GM18505 (cell line): ENCODE measurements around the gene FAM210A.
"Not testable (repeated sequence)": the region's sequence is repeated elsewhere in the genome, so short reads cannot be mapped to it uniquely, and the experiment has no call there.

ENCODE experiments used
- ATAC-seq: cut with Tn5 transposase; IDR thresholded peaks from one replicate; pipeline ENCODE4 v1.9.1; 2021; ENCODE audit not compliant: unreplicated experiment
- POLR2A ChIP-seq: IDR thresholded peaks from 4 replicates; pipeline ENCODE4 v1.6.1; 2011; ENCODE audit warnings: borderline replicate concordance; ENCODE audit not compliant: insufficient read depth, insufficient read length; ENCODE audit errors: extremely low read depth

The FAM210A gene

DNA sequence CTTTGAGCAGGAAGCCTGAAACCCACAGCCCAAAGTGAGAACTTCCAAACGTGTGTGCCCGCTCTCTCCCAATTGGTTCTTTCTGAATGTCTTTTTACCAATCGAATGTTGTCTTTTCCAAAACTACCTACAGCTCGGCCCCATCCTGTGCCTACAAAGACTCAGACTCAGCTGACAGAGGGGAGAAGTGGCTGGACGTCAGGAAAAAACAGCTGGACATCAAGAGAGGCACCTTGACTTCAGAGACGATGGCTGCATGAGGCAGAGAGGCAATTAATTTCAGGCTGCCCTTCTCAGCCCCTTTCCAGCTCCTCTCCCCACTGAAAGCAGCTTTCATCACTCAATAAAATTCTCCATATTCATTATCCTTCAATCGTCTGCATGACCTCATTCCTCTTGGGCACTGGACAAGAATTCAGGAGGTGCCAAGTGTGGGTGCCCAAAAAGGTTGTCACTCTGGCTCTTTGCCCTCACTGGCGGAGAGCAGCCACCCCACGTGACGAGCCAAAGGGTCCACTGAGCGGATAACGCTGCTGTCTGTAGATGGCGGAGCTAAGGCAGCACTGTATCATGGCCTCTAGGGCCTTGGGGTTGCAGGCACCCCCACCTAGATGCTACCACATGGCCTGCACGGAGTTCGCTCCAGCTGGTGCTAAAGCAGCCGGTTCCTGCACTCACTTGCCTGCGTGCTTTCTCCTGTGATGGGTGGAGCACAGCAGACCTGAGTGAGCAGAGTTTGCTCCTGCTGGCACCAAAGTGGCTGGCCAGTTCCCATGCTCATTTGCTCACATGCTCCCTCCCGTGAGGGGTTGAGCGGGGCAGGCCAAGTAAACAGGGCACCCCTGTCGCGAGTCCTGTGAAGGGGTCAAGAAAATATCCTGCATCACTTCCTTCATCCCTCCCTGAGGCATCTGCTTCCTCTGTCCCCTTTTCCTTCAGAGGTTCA is 37.9 kb downstream of the FAM210A start:
- no peak for ATAC-seq
- TF ChIP-seq POLR2A, result no peak

DNA sequence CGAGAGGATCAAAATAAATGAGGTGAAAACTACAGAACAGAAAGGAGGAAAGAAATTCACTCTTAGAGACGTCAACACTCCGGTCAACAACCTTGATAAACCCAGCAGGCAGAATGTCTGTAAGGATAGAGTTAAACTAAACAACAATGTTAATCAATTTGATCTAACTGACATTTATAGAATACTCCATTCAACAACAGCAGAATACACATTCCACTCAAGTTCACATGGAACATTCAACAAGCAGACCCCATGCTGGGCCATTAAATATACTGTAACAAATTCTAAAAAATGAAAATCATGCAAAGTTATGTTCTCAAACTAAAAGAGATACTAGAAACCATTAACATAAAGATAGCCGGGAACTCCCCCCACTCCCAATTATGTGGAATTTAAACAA is 41.8 kb downstream of the FAM210A start:
- no peak for TF ChIP-seq POLR2A
- ATAC-seq, result no peak

DNA sequence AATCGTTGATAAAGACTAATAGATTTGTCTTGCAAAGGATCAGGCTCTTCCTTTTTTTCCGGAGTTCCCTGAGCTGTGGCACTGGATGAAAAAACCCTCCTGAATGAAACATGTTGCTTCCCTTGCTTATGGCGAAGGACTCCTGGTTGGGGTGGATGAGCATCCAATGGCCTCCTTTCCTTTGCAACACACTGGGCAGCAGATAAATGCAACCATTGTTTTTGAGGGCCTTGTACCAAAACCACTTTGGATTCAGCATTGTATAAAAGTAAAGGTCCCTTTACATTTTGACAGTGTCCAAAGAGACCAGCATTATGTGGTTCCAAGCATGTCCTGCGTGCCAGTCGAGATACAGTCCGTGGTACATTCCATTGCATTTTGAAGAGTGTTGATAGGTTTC is 44.7 kb downstream of the FAM210A start:
- TF ChIP-seq POLR2A, result no peak
- no peak for ATAC-seq

DNA sequence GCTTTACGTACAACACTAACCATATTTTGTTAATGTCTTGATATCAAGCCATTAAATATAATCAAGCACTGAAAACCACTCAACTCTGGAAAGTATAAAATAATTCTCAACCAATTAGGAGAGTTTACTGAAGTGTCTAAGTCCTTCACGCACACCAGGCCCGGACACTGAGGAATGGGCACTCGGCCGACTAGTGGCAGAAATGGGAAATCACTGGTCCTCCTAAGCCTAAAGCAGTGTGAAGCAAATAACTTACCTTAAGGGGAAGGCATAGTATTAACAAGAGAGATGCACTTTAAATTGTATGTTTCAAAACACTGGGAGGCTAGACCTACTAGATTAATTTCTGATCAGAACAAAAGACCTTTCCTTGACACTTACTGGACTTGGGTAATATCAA is 45.7 kb downstream of the FAM210A start:
- TF ChIP-seq POLR2A, result no peak
- ATAC-seq, result no peak

DNA sequence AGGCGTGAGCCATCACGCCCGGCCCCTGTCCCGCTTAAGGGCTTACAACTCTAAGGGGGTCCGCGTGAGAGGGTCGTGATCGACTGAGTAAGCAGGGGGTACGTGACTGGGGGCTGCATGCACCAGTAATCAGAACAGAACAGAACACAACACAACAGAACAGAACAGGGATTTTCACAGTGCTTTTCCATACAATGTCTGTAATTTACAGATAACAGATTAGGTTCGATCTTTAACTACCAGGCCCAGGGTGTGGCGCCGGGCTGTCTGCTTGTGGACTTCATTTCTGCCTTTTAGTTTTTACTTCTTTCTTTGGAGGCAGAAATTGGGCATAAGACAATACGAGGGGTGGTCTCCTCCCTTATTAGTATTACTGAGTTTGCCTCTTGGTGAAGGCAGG is 49.0 kb downstream of the FAM210A start:
- ATAC-seq, result not testable (repeated sequence)

DNA sequence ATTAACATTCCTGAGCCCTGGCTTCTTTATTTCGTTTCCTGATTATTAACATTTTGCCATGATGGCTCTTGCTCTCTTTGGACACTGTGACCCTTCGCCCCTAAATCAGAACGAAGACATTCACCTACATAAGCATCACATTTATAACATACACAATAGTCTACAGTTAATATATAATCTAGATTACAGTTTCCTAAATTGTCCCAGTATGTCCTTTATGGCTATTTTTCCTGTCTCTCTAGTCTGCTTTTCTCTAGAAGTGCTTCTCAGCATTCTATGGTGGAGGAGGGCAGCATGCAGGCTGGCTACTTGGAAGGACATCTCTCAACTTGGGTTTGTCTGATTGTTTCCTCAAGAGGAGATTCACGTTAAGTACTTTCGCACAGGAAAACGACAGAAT is 49.9 kb downstream of the FAM210A start:
- no peak for ATAC-seq
- TF ChIP-seq POLR2A, result no peak

DNA sequence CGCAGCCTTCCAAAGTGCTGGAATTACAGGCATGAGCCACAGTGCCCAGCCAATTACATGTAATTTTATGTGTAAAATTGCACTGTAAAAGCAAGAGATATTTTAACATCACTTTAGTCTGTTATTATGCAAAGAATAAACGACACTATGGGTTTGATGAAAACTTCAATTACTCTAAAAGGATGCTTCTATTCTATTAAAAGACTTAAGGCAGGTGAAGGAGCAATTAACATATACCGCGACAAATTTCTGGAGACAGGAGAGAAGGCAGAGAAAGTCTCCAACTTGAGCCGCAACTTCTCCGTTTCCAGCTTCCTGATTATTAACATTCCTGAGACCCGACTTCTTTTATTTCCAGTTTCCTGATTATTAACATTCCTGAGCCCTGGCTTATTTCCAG is 53.7 kb downstream of the FAM210A start:
- ATAC-seq, result no peak
- no peak for TF ChIP-seq POLR2A

DNA sequence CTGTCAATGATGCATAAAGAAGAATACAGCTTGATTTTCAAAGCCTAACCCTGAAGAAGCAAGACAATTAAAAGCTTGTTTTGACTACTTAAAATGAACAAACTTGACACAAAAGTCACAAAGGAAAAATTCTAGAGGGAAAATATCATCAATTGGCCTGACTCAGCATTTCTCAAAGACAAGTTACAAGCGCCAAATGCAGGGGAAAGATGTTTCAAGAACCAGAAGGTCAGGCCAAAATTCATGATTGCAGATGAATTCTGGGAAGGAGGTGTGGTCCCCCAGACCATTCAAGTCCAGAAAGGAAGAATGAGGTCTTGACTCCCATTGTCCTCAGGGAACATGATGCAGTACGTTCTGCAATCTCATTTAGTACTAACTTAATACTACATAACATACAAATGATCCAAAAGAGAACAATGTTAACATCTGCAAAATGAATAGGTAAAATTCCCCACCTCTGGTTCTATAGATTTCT is 64.5 kb downstream of the FAM210A start:
- no peak for TF ChIP-seq POLR2A
- no peak for ATAC-seq

DNA sequence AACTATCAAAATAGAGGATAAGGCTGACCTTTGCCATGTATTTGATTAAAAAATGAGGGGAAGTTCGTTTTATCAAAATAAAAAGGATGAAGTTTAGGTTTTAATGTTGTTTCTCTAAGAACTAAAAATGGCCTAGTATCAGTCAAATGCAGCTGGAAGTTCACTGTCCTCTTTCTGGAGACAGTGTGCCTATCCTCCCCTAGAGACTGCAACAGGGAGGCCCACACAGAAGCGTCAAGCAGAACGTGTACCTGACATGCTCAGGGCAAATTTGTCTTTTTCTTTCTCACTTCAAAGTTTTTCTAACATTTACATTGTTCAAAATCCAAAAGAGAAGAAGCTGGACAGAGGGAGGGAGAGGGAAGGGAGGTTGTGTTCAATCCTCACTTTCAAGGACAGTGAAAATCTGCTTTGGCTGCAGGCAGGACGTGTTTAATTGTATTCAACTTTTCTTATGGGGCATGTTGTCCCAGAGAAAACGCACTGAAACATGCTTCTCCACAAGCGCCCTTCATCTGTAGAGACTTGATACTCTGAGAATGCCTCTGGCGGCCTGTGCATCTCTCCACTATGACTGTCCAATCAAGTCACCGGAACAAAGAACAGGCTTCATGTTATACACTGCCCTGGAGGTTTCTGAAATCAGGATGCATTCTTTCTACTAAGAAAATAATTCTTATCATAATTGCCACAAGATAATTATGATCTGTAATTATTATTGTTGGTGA is 65.1 kb downstream of the FAM210A start:
- no peak for ATAC-seq

DNA sequence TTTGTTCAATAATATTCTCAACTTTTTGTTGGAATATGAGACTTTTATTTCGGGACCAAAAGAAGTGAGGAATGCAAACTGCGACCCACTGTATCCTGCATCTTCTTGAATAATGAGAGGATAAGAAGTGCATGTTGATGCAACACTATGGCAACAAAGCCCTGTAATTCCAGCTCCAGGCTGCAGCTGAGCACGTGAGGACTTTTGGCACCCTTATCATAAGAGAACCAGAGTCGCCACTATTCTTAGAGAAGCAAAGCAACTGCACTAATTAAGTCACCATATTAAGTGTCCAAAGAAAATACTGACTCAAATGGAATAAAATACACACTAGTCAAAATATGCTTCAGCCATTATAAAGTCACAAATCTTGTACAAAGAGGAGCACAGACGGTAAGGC is 65.8 kb downstream of the FAM210A start:
- ATAC-seq, result no peak
- TF ChIP-seq POLR2A, result no peak

More for the DNA sequence above, 65.1 kb downstream of the FAM210A start:
- TF ChIP-seq POLR2A, result no peak

DNA sequence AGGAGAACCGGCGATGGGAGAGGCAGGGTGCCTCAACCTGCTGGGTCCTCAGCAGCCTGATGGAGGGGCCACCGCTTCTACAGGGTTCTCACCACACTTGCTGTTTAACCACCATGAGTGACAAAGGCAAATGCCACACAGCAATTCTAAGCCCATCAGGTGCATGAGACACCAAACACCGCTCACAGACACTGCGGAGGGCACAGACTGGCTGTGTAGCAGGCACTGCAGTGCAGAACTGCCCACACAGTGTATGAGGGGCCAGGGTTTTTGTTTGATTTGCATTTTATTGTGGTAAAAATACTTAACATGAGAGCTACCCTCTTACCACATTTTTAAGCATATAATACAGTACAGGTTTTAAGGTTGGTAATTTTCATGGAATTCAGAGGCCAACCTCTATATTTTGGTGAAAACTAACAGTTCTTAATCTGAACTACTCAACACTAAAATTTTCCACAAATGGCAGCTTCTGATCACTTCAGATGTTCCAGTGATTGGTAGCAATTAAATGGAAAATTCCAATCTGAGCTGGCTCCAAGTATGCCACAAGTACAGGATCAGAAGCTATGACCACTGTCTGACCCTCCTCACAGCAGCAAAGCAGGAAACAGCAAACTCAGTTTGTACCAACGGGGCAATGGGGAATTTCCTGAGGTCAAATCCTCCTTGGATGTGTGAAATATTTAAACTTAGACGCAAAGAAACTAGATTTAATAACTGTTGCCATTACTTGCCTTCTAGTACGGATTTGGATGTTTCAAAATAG is 67.7 kb downstream of the FAM210A start:
- no peak for ATAC-seq
- no peak for TF ChIP-seq POLR2A

DNA sequence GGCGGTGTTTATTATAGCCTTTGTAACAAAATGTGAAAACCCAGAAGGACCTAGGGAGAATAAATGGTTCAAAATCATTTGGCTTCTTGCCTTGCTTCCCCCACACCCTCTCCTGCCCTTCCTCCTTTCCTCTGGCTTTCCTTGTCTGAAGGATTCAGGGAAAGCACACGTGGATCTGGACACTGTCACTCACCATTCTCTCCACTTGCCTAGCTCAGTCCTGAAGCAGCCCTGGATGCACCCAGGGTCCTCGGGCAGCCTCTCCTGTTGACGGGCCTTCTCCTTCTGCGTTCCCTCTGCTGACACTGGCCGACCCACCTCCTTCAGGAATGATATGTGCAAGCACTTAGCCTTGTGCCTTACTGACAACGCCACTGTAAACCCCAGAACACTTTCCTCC is 68.4 kb downstream of the FAM210A start:
- no peak for TF ChIP-seq POLR2A
- ATAC-seq, result no peak

DNA sequence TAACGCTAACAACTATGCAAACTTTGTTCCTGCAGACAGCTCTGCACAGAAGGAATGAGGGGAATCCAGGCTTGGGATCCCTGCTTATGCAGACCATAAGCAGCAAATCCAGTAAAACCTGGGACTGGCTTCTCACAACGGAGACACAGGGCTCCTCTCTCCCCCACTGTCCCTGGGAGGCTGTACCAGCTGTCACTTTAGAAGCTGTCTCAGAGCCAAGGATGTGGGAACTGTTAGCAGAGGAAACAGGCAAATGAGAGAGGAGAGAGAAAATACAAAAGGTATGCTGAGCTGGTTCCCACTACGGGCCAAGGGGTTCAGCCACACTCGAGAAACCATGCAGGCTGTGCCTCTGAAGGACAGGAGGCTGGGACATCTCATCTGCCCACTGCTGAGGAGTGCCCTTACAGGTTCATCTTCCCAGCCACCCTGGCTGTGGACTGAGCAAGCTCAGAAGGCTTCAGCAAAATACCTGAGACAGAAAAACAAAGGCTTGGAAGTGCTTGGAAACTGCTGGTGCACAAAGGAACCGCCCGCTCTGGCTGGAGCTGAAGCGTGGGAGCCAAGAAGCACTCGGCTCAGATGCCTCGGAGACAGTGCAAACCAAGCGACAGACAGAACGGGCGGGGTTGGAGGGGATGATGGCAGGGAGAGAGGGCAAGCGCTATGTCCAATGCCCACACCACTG is 72.5 kb downstream of the FAM210A start:
- TF ChIP-seq POLR2A, result no peak
- no peak for ATAC-seq
